Esophagus muscularis mucosa (tissue), 3 donors: ENCODE data around the gene PDIA5.

Experiments used
- CTCF ChIP-seq, 3 experiments: fragments of 200-600 bp in 2 of 3; fragments of 450-650 bp in 1 of 3; sonication (generic) in 2 of 3; IDR thresholded peaks; one replicate each; pipeline ENCODE4 v1.5.1; 2017 to 2019; ENCODE audit warnings: antibody characterized with exemption in 3 of 3, mild to moderate bottlenecking in 2 of 3, moderate library complexity in 1 of 3
- POLR2A ChIP-seq: fragments of 450-650 bp; IDR thresholded peaks from one replicate; pipeline ENCODE4 v1.6.1; 2017; ENCODE audit warnings: antibody characterized with exemption, moderate library complexity, mild to moderate bottlenecking, low read depth
- POLR2AphosphoS5 ChIP-seq, 2 donors: sonication (generic); formaldehyde crosslinking; IDR thresholded peaks; one replicate each; pipeline ENCODE4 v1.6.1; 2017; ENCODE audit warnings: antibody characterized with exemption in 2 of 2

GRCh38 chr3:123157598-123158287, 90.9 kb downstream of the PDIA5 start:
- TF ChIP-seq POLR2A (no peak), POLR2AphosphoS5 (IDR thresholded peaks at IDR 0.05) (no peak), CTCF (IDR thresholded peaks at IDR 0.05) (no peak)
